Stimulated activated CD8-positive, alpha-beta memory T cell treated with anti-CD3 and anti-CD28 coated beads, Interleukin-4, amount 100 ng/mL, for 1 hour (primary cell): ENCODE results near the gene ALG2.
A peak's percentile ranks its signal among the peaks of the same experiment; 100 is the strongest.

Experiments used
- DNase-seq, 2 donors: peaks; one replicate each; pipeline ENCODE4 v3.0.0-alpha.2; 2020; ENCODE audit warnings: low read depth in 2 of 2, low spot score in 1 of 2

ALG2 gene

GRCh38 chr9:99221621-99222415, at the start of gene ALG2, which contains the start of gene SEC61B:
Gene ALG2 (minus strand): TSS chr9:99221942. CDS start chr9:99221894, 48 bp downstream.
Gene SEC61B (plus strand): TSS chr9:99222282. CDS start chr9:99222364, 82 bp downstream.
- DNase-seq = peak; percentile 88 to 89

DNA sequence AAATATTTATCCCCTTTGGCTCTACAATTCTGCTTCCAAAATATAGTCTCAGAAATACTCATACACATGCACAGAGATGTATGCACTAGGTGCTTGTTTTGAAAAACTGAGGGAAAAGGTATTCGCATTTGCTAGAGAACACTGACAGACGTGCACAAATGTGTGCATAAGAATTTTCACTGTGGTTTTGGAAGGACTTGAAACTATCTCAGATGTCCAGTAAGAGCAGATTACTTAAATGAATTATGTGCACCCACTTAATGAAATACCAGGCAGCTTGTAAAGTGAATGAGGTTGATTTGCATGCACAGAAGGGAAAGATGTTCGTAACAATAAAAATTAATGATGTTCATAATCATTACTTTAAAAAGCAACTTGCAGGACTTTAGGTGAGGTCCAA, 48.7 kb upstream of the ALG2 start:
- no peak for DNase-seq

- no peak for DNase-seq
These were observed 47.7 kb upstream of the ALG2 start for GRCh38 chr9:99269416-99269815.

- peak in 1 of 2 donors; percentile 27 for DNase-seq
These were observed 44.7 kb upstream of the ALG2 start for GRCh38 chr9:99266255-99267023.

DNA sequence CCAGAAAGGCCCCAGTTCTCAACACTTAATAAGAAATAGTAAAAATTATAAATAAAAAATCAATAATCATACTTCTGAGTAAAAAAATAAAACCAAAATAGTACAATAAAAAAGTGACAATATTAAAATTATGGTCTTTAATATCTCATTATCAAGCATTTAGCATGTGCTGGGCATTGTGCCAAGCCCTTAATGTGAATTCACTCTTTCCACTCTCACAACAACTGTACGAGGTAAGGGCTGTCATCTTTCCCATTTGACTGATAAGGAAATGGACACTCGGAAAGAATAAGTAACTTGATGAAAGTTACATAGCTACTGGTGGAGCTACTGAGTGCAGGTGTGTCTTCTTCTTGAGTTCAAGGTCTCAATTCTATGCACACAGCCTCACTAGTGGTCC, 43.9 kb upstream of the ALG2 start:
- DNase-seq = no peak

- DNase-seq = no peak
These were observed 42.4 kb upstream of the ALG2 start for GRCh38 chr9:99264070-99264680.

DNA sequence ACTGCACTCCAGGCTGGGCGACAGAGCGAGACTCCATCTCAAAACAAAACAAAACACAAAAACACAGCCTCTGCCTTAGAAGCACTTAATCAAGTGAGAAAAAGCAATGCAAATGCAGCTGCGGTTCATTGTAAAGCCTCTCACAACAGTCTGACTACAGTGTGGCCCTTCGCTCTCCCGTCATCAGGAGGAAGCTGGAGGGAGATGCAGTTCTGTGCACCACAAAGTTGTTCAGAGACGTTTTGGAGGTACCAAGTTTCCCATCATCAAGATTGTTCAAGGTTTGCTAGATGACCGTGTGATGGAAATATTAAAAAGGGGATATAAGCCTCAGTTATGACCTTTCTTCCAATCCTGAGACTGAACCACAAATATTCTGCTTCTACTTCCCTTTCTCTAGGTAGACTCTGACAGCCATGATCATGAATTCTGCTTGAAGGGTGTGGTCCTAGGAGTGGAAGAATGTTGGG, 41.2 kb upstream of the ALG2 start:
- DNase-seq = no peak

DNA sequence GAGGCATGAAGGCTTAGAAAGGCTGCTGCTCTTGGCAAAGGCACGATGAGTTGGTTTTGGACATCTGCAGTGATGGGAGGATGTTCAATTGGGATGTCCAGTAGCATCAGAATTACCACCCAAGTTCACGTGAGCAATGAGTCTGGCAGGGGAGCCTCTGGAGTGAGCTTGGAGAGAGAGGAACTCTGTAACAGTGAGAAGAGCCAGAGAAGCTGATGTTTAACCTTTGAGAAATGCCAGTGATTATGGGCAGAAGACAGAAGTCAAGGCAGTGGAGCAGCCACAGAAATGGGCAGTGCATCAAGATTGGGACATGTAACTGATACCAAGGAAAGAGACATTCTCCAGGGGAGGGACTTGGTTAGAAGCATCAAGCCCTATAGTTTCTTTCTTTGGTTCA, 40.2 kb upstream of the ALG2 start:
- no peak for DNase-seq

DNA sequence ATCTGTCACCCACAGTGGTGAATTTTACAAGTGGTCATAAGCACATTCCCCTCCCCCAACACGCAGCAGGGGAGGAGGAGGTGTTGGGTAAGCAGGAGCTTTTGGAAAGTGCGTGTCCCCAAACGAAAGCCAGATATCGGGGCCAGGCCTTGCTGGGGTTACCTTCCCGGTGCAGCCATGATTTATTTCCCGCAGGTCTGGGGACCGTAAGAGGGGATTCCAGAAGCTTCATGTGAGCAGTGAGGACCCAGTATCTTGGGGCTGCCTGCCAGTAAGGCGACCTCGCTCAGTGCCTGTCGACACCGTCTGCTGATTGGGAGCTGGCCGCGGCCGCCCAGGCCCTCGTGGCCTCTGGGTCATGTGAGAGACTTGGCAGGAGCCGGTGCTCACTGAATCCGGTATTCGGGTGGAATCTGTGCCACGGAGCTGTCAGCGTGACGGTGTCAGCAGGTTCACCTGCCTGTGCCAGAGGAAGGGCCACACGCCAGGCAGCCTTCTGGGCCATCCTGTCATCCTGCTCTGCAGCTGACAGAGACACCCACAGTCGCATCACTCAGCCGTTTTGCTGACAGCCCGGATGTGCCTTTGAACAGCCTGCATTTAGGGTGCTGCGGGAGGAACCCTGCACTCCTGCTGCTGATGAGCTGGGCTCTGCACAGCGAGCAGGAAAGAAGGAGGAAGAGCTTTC, 37.6 kb upstream of the ALG2 start:
- no peak for DNase-seq

DNA sequence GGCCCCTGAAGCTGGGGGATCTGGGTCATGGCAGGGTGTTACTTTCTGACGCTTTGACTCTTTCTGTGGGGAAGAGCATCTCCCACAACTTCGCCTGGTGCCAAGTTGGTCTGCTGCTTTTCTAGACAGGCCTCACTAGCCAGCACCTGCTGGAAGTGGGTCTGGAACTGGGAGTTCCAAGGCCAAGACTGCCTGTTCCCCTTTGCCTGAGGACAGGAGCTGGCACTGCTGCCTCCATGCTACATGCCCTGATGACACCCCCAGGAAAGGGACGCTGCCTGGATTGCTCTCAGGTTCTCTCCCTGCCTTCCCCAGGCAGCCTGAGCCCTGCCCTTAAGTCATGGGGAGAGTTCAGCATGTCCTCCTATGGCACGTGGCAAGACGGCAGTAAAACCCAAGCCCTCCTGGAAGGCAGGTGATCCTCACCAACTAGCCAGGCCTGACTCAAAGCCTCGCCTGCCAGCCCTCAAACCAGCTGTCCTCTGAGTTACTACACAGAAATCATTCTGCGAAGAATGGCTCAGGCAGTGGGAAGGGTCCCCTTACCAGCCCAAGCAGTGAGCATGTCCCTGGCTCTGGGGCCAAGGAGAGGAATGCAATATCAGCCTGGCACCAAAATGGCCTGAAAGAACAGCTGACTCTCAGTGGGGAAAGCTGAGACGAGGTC, 36.1 kb upstream of the ALG2 start:
- no peak for DNase-seq

- DNase-seq = no peak
These were observed 33.9 kb upstream of the ALG2 start for GRCh38 chr9:99255651-99256050.

GRCh38 chr9:99253772-99254431, 32.2 kb upstream of the ALG2 start:
- DNase-seq = peak in 1 of 2 donors; percentile 24

- DNase-seq = no peak
These were observed 31.4 kb upstream of the ALG2 start for GRCh38 chr9:99253134-99253533.

- DNase-seq = no peak
These were observed 29.4 kb upstream of the ALG2 start for GRCh38 chr9:99251157-99251556.

DNA sequence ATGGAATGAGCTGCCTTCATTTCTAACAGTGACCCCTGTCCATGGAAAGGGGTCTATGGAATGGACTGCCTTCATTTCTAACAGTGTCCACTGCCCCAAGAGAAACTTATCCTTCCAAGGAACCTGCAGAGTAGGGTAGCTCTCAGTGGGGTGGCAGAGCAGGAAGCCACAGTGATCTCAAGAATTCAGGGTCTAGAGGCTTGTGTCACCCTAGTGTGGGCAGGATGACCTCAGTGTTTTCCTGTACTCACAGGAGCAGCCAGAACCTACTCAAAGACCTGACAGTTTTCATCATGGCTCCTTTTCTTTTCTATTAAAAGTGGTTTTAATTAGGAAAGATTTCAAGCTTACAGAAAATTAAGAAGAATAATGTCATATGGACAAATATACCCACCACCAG, 27.9 kb upstream of the ALG2 start:
- DNase-seq = no peak

DNA sequence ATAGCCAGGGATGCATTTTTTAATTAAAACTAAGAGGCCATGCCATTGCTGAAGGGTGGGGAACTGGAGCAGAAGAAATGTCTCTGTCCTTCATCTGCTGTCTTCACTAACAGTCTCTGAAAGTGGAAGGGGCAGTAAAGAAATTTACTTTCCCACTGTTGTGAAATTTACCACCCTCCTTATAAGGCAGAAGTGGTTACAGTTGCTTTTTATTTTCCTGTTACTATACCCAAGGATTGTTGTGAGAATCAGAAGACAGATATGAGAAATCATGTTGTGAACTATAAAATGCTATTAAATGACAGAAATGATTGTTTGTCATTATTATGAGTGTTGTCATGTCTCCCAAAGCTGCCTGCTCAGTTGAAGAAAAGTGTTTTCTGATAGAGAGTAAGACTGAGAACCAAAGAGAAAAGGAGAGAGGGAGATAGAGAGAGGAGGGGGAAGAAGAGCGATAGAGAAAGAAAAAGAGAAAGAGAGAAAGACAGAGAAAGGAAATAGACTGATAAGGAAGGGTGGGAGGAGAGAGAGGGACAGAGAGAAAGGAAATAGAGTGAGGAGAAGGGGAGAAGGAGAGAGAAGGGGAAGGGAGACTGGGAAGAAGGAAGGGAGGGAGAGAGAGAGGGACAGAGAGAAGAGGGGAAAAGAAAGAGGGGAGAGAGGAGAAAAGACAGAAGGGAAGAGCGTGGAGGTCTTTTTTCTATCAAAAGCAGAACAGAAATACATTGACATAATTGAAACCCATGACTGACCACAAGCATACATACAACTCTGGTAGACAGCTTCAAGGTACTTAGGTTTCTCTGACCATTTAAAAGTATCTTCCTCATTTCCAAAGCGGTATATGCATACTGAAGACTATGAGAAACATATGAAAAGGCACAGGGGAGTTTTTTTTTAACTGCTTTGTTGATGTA, 22.9 kb upstream of the ALG2 start:
- DNase-seq = no peak

DNA sequence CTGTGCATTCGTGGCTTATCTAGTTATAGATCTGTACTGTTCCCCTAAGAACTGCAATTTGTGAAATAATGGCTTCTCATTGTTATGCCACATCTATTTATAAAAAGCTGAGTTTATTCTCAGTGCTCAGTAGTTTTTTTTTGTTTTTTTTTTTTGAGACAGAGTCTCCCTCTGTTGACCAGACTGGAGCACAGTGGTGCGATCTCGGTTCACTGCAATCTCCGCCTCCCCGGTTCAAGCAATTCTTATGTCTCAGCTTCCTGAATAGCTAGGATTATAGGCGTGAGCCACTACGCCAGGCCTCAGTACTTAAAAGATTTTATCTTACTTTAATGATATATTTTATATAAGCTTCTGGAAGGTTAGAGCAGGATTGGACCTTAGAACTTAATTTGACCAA, 19.4 kb upstream of the ALG2 start:
- no peak for DNase-seq

DNA sequence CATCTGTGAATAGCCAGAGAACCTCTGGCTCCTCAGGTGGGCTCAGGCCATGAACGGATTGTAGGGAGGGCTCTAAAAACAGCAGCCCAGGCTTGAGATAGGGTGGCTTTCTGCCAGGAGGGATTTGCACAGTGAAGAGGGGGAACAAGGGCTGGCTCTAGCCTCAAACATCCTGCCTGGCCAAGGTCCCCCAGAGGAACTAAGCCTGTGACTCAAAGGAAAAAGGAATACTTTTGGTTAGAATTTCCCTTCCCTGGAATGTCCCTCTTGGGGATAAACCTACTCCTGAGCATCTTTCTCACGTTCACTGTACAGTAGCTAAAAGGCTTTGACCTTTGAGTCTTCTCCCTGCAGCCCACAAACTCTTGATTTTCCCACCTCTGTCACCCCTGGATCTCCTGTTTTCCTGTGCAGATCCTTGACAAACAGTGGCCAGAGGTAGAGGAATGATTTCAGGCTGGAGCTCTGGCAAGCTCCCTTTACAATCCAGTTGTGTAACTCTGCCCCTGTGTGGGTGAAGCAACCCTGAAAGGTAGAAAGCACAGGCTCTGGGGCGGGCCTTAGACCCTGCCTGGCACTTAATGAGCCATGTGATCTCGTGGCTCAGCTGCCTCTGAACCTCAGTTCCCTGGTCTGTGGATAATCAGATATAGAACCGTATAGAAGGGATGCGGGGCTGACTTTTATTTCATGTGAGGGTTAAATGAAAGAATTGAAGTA, 17.8 kb upstream of the ALG2 start:
- no peak for DNase-seq
